Measurements from ENCODE around the gene BARHL1. TPM values are rescaled to one million over a fixed set of nuclear protein-coding genes. Genes with fewer than 3 reads are reported as not detected.

The BARHL1 gene
- total and polyA plus RNA-seq, 8 donors = 0.27 TPM; not detected in 7

DNA sequence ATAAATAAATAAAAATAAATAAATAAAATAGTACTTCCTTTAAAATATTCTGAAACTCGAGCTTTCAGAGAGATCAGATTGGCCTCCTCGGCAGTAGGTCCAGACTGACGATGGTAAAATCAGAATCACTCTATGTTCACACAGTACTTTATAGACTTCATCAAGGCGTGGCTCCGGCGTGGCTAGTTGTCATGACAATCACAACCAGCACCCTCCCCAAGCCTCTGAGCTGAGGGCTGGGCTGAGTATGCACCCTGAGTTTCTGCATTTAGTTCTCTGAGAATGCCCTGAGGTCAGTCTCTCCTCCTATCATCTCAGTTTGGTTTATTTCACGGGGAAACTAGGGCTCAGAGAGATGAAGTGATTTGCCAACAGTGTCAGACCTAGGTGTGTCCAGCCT, 43.3 kb upstream of the BARHL1 start:
- 80 to 88% methylated on average over 7 of the region's 7 CpGs for WGBS, 2 donors
- H3K27ac ChIP-seq = no peak overlapping the region
- TF ChIP-seq, protein P1, sequence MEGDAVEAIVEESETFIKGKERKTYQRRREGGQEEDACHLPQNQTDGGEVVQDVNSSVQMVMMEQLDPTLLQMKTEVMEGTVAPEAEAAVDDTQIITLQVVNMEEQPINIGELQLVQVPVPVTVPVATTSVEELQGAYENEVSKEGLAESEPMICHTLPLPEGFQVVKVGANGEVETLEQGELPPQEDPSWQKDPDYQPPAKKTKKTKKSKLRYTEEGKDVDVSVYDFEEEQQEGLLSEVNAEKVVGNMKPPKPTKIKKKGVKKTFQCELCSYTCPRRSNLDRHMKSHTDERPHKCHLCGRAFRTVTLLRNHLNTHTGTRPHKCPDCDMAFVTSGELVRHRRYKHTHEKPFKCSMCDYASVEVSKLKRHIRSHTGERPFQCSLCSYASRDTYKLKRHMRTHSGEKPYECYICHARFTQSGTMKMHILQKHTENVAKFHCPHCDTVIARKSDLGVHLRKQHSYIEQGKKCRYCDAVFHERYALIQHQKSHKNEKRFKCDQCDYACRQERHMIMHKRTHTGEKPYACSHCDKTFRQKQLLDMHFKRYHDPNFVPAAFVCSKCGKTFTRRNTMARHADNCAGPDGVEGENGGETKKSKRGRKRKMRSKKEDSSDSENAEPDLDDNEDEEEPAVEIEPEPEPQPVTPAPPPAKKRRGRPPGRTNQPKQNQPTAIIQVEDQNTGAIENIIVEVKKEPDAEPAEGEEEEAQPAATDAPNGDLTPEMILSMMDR (IDR thresholded peaks at IDR 0.05) = no peak
- H3K9me3 ChIP-seq = no peaks in the 10 kb centered on the region
- H3K36me3 ChIP-seq = no peaks in the 10 kb centered on the region
- H3K4me3 ChIP-seq = no peak overlapping the region
- FAIRE-seq (no peak), ATAC-seq (no peak), DNase-seq (peak in 1 of 6 donors; percentile 3)
- intact Hi-C loops (cut with DNase I) = no loop called here
- no peaks in the 10 kb centered on the region for H3K27me3 ChIP-seq
- no peaks in the 10 kb centered on the region for H3K4me1 ChIP-seq

DNA sequence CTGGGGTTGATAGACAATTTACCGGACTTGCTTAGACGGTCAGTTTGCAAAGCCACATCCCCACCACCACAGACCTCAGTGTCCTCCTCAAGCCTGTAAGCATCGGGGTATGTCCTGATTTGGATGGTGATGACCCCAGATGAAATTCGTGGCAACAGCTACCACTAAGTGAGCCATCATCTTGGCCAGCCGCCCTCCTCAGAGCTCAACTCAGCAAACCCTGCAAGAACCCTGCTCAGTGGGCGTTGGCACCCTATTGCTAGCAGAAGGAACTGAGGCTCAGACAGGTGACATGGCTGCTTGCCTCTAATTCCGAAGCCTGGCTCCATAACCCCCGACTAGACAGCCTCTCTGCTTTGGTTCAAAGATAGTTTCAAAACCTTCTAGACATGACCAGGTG, 41.4 kb upstream of the BARHL1 start:
- intact Hi-C loops (cut with DNase I) = no loop called here
- 78 to 84% methylated on average over 8 of the region's 8 CpGs for WGBS, 2 donors
- Histone ChIP-seq H3K36me3 (no peaks in the 10 kb centered on the region), H3K9me3 (no peaks in the 10 kb centered on the region), H3K4me1 (no peaks in the 10 kb centered on the region), H3K4me3 (no peak overlapping the region), H3K27ac (no peak overlapping the region), H3K27me3 (no peaks in the 10 kb centered on the region)
- no peak for FAIRE-seq
- TF ChIP-seq, protein P1 (IDR thresholded peaks at IDR 0.05) = no peak
- no peak for ATAC-seq
- DNase-seq = peak in 1 of 6 donors; percentile 20

DNA sequence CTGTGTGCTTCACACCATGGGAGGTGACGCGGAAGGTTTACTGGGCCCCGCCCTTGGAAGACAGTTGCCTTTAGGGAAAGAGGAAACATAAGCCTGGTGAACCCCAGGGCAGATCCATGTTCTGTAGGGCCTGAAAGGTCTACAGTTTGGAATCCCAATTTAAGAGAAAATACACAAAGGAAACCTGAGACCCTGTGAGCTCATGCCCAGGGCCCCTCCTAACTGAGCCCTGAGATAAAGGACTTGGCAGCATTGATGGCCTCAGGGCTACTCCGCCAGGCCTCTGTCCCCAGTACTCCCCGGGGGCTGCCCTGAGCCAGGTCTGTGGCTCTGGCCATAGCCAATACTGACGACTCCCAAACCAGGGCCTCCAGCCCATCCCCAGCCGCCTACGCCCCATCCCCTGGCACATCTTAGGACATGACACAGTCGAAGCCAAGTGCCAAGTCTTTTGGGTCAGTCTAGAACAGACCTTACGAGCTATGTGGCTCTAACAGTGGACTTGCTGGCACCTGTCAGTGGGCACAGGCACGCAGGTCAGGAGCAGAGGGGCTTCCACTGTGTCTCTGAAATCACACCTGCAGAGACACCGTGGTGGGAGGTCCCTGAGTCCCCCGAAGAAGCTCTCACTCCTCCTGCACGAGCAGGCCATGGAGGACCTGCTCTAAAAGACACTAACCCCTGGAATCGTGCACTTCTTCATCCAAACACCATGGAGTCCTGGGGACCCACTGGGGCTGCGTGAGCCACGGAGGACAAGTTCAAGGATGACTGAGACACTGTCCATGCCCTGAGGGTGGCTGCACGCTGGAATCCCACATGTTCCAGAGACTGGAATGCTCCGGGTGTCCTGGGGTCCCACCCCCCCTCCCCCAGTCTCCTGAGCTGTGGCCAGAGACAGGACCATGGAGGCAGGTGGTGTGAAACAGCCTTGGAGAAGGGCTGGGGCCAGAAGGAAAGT, 40.3 kb upstream of the BARHL1 start:
- H3K36me3 ChIP-seq = no peaks in the 10 kb centered on the region
- FAIRE-seq (no peak), DNase-seq (peak in 1 of 6 donors; percentile 20), ATAC-seq (no peak)
- H3K27ac ChIP-seq = no peak overlapping the region
- intact Hi-C loops (cut with DNase I) = no loop called here
- WGBS, 2 donors = 79 to 88% methylated on average over 19 of the region's 19 CpGs
- no peak overlapping the region for H3K4me3 ChIP-seq
- no peaks in the 10 kb centered on the region for H3K4me1 ChIP-seq
- TF ChIP-seq, protein P1 (IDR thresholded peaks at IDR 0.05) = no peak
- H3K9me3 ChIP-seq = no peaks in the 10 kb centered on the region
- no peaks in the 10 kb centered on the region for H3K27me3 ChIP-seq

GRCh38 chr9:132543251-132543650, 39.2 kb upstream of the BARHL1 start:
- TF ChIP-seq, protein P1 (IDR thresholded peaks at IDR 0.05) = no peak
- Histone ChIP-seq H3K36me3 (no peaks in the 10 kb centered on the region), H3K4me3 (no peak overlapping the region), H3K27me3 (no peaks in the 10 kb centered on the region), H3K27ac (no peak overlapping the region), H3K9me3 (no peaks in the 10 kb centered on the region), H3K4me1 (no peaks in the 10 kb centered on the region)
- intact Hi-C loops (cut with DNase I) = no loop called here
- no peak for ATAC-seq
- peak in 1 of 6 donors; percentile 43 for DNase-seq
- no peak for FAIRE-seq
- WGBS, 2 donors = 94 to 96% methylated on average over 4 of the region's 4 CpGs

- Histone ChIP-seq H3K4me1 (no peaks in the 10 kb centered on the region), H3K9me3 (no peaks in the 10 kb centered on the region), H3K27me3 (no peaks in the 10 kb centered on the region), H3K36me3 (no peaks in the 10 kb centered on the region), H3K4me3 (no peak overlapping the region), H3K27ac (no peak overlapping the region)
- intact Hi-C loops (cut with DNase I) = no loop called here
- FAIRE-seq = no peak
- 52 to 68% methylated on average over 19 to 21 of the region's 21 CpGs for WGBS, 2 donors
- peak in 2 of 4 donors; percentile 44 to 67 for ATAC-seq
- TF ChIP-seq, protein P1 (IDR thresholded peaks at IDR 0.05) = no peak
- DNase-seq = peak in 1 of 6 donors; percentile 48
Observed at GRCh38 chr9:132543960-132544359, 38.4 kb upstream of the BARHL1 start.
